Thoracic aorta (tissue), 2 donors: ENCODE data around the gene THADA. TPM values are rescaled to one million over a fixed set of nuclear protein-coding genes. Genes with fewer than 3 reads are reported as not detected.

Experiments
- ATAC-seq: fragments of 150-250 bp; one replicate; pipeline ENCODE4 v1.8.0; 2017; ENCODE audit warnings: low read depth; ENCODE audit not compliant: insufficient number of reproducible peaks, low FRiP score
- DNase-seq: peaks from one replicate; pipeline ENCODE4 v3.0.0-alpha.2; 2020; ENCODE audit warnings: low spot score
- H3K27ac ChIP-seq, 2 donors: fragments of 200-600 bp; sonication (generic); 1 replicate in 1 of 2; 2 replicates in 1 of 2; pipeline ENCODE4 v1.5.1; 2016; ENCODE audit warnings: mild to moderate bottlenecking in 2 of 2, moderate library complexity in 2 of 2
- H3K27me3 ChIP-seq: fragments of 200-600 bp; sonication (generic); replicated peaks from 2 replicates; pipeline ENCODE4 v1.6.0; 2016; ENCODE audit warnings: mild to moderate bottlenecking; ENCODE audit not compliant: insufficient read depth
- H3K36me3 ChIP-seq: fragments of 200-600 bp; sonication (generic); one replicate; pipeline ENCODE4 v1.5.1; 2016
- H3K4me1 ChIP-seq, 2 donors: fragments of 200-600 bp; sonication (generic); 1 replicate in 1 of 2; 2 replicates in 1 of 2; pipeline versions ENCODE4 v1.5.1 to v1.6.0; 2016; ENCODE audit warnings: low read depth in 2 of 2, mild to moderate bottlenecking in 1 of 2; ENCODE audit not compliant: control insufficient read depth in 1 of 2
- H3K4me3 ChIP-seq: fragments of 200-600 bp; sonication (generic); 2 replicates; pipeline ENCODE4 v1.5.1; 2016; ENCODE audit warnings: mild to moderate bottlenecking
- H3K9me3 ChIP-seq: fragments of 200-600 bp; sonication (generic); 2 replicates; pipeline ENCODE4 v1.5.1; 2016
- CTCF ChIP-seq: fragments of 200-600 bp; sonication (generic); IDR thresholded peaks from one replicate; pipeline ENCODE4 v1.5.1; 2019; ENCODE audit warnings: antibody characterized with exemption
- total RNA-seq, 2 donors: library from RNA; depleted of rRNA; stranded (reverse); fragments of >200 nt; gene quantifications; one replicate each; pipeline versions ENCODE4 v1.1.0 to v1.2.3, GENCODE V29; 2016

Gene THADA
- total RNA-seq, 2 donors from 2014 or later: 33.3 to 46.6 TPM

GRCh38 chr2:43217228-43218154 is 378.3 kb downstream of the THADA start:
- H3K36me3 ChIP-seq: peaks cover 4% of the 10 kb centered on the region
- no peaks in the 10 kb centered on the region for H3K27me3 ChIP-seq
- no peak for ATAC-seq
- H3K4me3 ChIP-seq: peak overlapping the region; percentile 88
- peak overlapping the region; percentile 98 to 99 for H3K27ac ChIP-seq
- DNase-seq: no peak
- H3K4me1 ChIP-seq: peaks cover 47 to 66% of the 10 kb centered on the region in 2 donors
- no peak for TF ChIP-seq CTCF
- no peaks in the 10 kb centered on the region for H3K9me3 ChIP-seq

GRCh38 chr2:43216629-43217028 is 379.2 kb downstream of the THADA start:
- Histone ChIP-seq H3K27ac (peak overlapping the region; percentile 98 to 99), H3K36me3 (no peaks in the 10 kb centered on the region), H3K4me1 (peaks cover 43 to 61% of the 10 kb centered on the region in 2 donors), H3K27me3 (no peaks in the 10 kb centered on the region), H3K4me3 (no peak overlapping the region), H3K9me3 (no peaks in the 10 kb centered on the region)
- DNase-seq (no peak), ATAC-seq (no peak)
- TF ChIP-seq CTCF: no peak

GRCh38 chr2:43215673-43216255 is 380.1 kb downstream of the THADA start:
- Histone ChIP-seq H3K36me3 (no peaks in the 10 kb centered on the region), H3K4me3 (no peak overlapping the region), H3K4me1 (peaks cover 36 to 56% of the 10 kb centered on the region in 2 donors), H3K9me3 (no peaks in the 10 kb centered on the region), H3K27ac (peak overlapping the region; percentile 76 to 98), H3K27me3 (no peaks in the 10 kb centered on the region)
- no peak for TF ChIP-seq CTCF
- DNase-seq (no peak), ATAC-seq (no peak)

- no peaks in the 10 kb centered on the region for H3K36me3 ChIP-seq
- DNase-seq (no peak), ATAC-seq (no peak)
- no peak for TF ChIP-seq CTCF
- peaks cover 30 to 50% of the 10 kb centered on the region in 2 donors for H3K4me1 ChIP-seq
- H3K9me3 ChIP-seq: no peaks in the 10 kb centered on the region
- no peaks in the 10 kb centered on the region for H3K27me3 ChIP-seq
- H3K27ac ChIP-seq: no peak overlapping the region
- H3K4me3 ChIP-seq: no peak overlapping the region
Measured at GRCh38 chr2:43214253-43214652, 381.6 kb downstream of the THADA start.

- Histone ChIP-seq H3K9me3 (no peaks in the 10 kb centered on the region), H3K27ac (peak overlapping the region in 1 of 2 donors; percentile 8), H3K36me3 (no peaks in the 10 kb centered on the region), H3K27me3 (no peaks in the 10 kb centered on the region), H3K4me1 (peaks cover 17 to 36% of the 10 kb centered on the region in 2 donors), H3K4me3 (no peak overlapping the region)
- TF ChIP-seq CTCF: no peak
- no peak for ATAC-seq
- no peak for DNase-seq
Measured at GRCh38 chr2:43212931-43213330, 382.9 kb downstream of the THADA start.
